Stimulated activated CD4-positive, alpha-beta T cell treated with anti-CD3 and anti-CD28 coated beads, Interleukin-12 subunit alpha, Interleukin-12 subunit beta, amount 100 ng/mL, for 48 hours (primary cell): ENCODE data around the gene ALDH3A1.

ENCODE experiments used
- DNase-seq, 3 donors: peaks; one replicate each; pipeline ENCODE4 v3.0.0-alpha.2; 2020; ENCODE audit warnings: low read depth in 2 of 3, low spot score in 1 of 3

ALDH3A1 gene

GRCh38 chr17:19705771-19706770 lies 42.0 kb downstream of the ALDH3A1 start:
- DNase-seq = no peak

- DNase-seq = no peak
These were observed 42.9 kb downstream of the ALDH3A1 start for GRCh38 chr17:19705201-19705600.

GRCh38 chr17:19703828-19704613 lies 44.1 kb downstream of the ALDH3A1 start:
- no peak for DNase-seq

- no peak for DNase-seq
These were observed 44.8 kb downstream of the ALDH3A1 start for GRCh38 chr17:19703106-19703827.

GRCh38 chr17:19702217-19702641 lies 45.9 kb downstream of the ALDH3A1 start:
- DNase-seq = no peak
